GM12864 (cell line): Measurements from ENCODE around the gene VASN.

Source experiments
- DNase-seq: peaks from one replicate; pipeline ENCODE4 v3.0.0-alpha.2; 2011; ENCODE audit warnings: low read depth
- H3K4me3 ChIP-seq: 2 replicates; pipeline ENCODE4 v1.5.1; 2011; ENCODE audit warnings: mild to moderate bottlenecking, low read depth, low read length, control low read depth
- CTCF ChIP-seq: IDR thresholded peaks from 2 replicates; pipeline ENCODE4 v1.5.1; 2011; ENCODE audit warnings: low read depth, mild to moderate bottlenecking, moderate library complexity, low read length, control low read depth, inconsistent platforms; ENCODE audit errors: missing control alignments

The VASN gene

GRCh38 chr16:4325253-4325758 lies 46.3 kb upstream of the VASN start:
- H3K4me3 ChIP-seq, result no peak overlapping the region
- no peak for DNase-seq
- no peak for TF ChIP-seq CTCF

GRCh38 chr16:4327386-4328045 lies 44.1 kb upstream of the VASN start:
- no peak for TF ChIP-seq CTCF
- no peak for DNase-seq
- H3K4me3 ChIP-seq, result 0 out of 2 replicates have a peak overlapping the region, but pooled peaks have one; percentile 3

GRCh38 chr16:4328046-4328781 lies 43.4 kb upstream of the VASN start:
- 0 out of 2 replicates have a peak overlapping the region, but pooled peaks have one; percentile 3 for H3K4me3 ChIP-seq
- TF ChIP-seq CTCF, result peak; percentile 40
- DNase-seq, result no peak

GRCh38 chr16:4328782-4329775 lies 42.6 kb upstream of the VASN start:
- TF ChIP-seq CTCF, result no peak
- no peak overlapping the region for H3K4me3 ChIP-seq
- no peak for DNase-seq

- H3K4me3 ChIP-seq, result no peak overlapping the region
- peak; percentile 87 for TF ChIP-seq CTCF
- no peak for DNase-seq
These were observed 41.3 kb upstream of the VASN start for GRCh38 chr16:4330277-4330874.

GRCh38 chr16:4332083-4332482 lies 39.6 kb upstream of the VASN start:
- no peak overlapping the region for H3K4me3 ChIP-seq
- no peak for TF ChIP-seq CTCF
- no peak for DNase-seq
